IMR-90 (cell line): Measurements from ENCODE around the gene CARS2. TPM values are rescaled to one million over a fixed set of nuclear protein-coding genes. Genes with fewer than 3 reads are reported as not detected.

Experiments
- ATAC-seq: fragments of 200-7000 bp; cut with Tn5 transposase; 2 replicates; pipeline ENCODE4 v1.9.1; 2020; ENCODE audit warnings: low read depth, mild to moderate bottlenecking, moderate library complexity
- BruUV-seq: library from RNA; stranded (reverse); fragments of 400-500 nt; replicated peaks from 2 replicates; lab custom pipeline; 2021; lab: Mats Ljungman, UMichigan
- CTCF ChIA-PET: fragments of 300-600 bp; formaldehyde crosslinking; extraction: SDS; loops from one replicate; lab custom pipeline; 2021; ENCODE audit warnings: antibody characterized with exemption; lab: Yijun Ruan, JAX
- POLR2A ChIA-PET: fragments of 300-600 bp; sonication (Branson Sonifier 250); formaldehyde crosslinking; loops from one replicate; lab custom pipeline; 2022; ENCODE audit warnings: antibody characterized with exemption; ENCODE audit not compliant: unreplicated experiment; lab: Charles Lee
- DNase-seq: peaks from one replicate; pipeline ENCODE4 v3.0.0; 2013
- H2AFZ ChIP-seq: replicated peaks from 2 replicates; pipeline ENCODE3; 2013; ENCODE audit warnings: low read length, mild to moderate bottlenecking; ENCODE audit not compliant: poor library complexity
- H2AK5ac ChIP-seq: 2 replicates; pipeline ENCODE4 v1.6.1; 2013; ENCODE audit warnings: low read depth, low read length, inconsistent platforms
- H2AK9ac ChIP-seq: replicated peaks from 2 replicates; pipeline ENCODE3; 2013; ENCODE audit warnings: mild to moderate bottlenecking, low read depth, low read length, moderate library complexity; ENCODE audit not compliant: poor library complexity
- H2BK120ac ChIP-seq: 2 replicates; pipeline ENCODE4 v1.6.1; 2013; ENCODE audit warnings: low read depth, low read length, inconsistent platforms
- H2BK15ac ChIP-seq: 3 replicates; pipeline ENCODE4 v1.6.1; 2013; ENCODE audit warnings: low read depth, low read length, inconsistent platforms
- H2BK20ac ChIP-seq: 2 replicates; pipeline ENCODE4 v1.6.1; 2013; ENCODE audit warnings: low read depth, mild to moderate bottlenecking, inconsistent platforms, low read length, moderate library complexity
- H2BK5ac ChIP-seq: 2 replicates; pipeline ENCODE4 v1.6.1; 2013; ENCODE audit warnings: mild to moderate bottlenecking, low read depth, low read length, inconsistent platforms; ENCODE audit not compliant: poor library complexity, severe bottlenecking
- H3K14ac ChIP-seq: replicated peaks from 2 replicates; pipeline ENCODE4 v1.6.1; 2013; ENCODE audit warnings: low read depth, low read length, inconsistent platforms
- H3K18ac ChIP-seq: 2 replicates; pipeline ENCODE4 v1.6.1; 2013; ENCODE audit warnings: low read depth, low read length, control low read depth
- H3K23ac ChIP-seq: 2 replicates; pipeline ENCODE4 v1.6.1; 2013; ENCODE audit warnings: low read depth, low read length, inconsistent platforms
- H3K27ac ChIP-seq: 2 replicates; pipeline ENCODE4 v1.5.1; 2013; ENCODE audit warnings: mild to moderate bottlenecking, control low read depth, low read length; ENCODE audit not compliant: insufficient read depth
- H3K27me3 ChIP-seq: 2 replicates; pipeline ENCODE4 v1.6.1; 2013; ENCODE audit warnings: low read length; ENCODE audit not compliant: control insufficient read depth, insufficient read depth
- H3K36me3 ChIP-seq: 2 replicates; pipeline ENCODE4 v1.6.1; 2013; ENCODE audit warnings: low read length, mixed read lengths; ENCODE audit not compliant: control insufficient read depth, insufficient read depth
- H3K4ac ChIP-seq: 2 replicates; pipeline ENCODE4 v1.6.1; 2013; ENCODE audit warnings: low read depth, low read length, inconsistent platforms
- H3K4me1 ChIP-seq: 2 replicates; pipeline ENCODE4 v1.6.1; 2013; ENCODE audit warnings: low read length, mixed read lengths; ENCODE audit not compliant: control insufficient read depth, insufficient read depth
- H3K4me2 ChIP-seq: 2 replicates; pipeline ENCODE4 v1.6.1; 2013; ENCODE audit warnings: low read depth, mild to moderate bottlenecking, control low read depth, low read length, moderate library complexity
- H3K4me3 ChIP-seq: 2 replicates; pipeline ENCODE4 v1.5.1; 2013; ENCODE audit warnings: low read depth, mild to moderate bottlenecking, control low read depth, low read length, moderate library complexity; ENCODE audit not compliant: insufficient read depth
- H3K56ac ChIP-seq: 2 replicates; pipeline ENCODE4 v1.6.1; 2013; ENCODE audit warnings: low read length, inconsistent platforms; ENCODE audit not compliant: insufficient read depth; ENCODE audit errors: extremely low read depth
- H3K79me1 ChIP-seq, 2 experiments: 2 replicates each; pipeline ENCODE4 v1.6.1; 2013; ENCODE audit warnings: low read length in 2 of 2, inconsistent platforms in 1 of 2, low read depth in 1 of 2
- H3K9ac ChIP-seq: 2 replicates; pipeline ENCODE4 v1.6.1; 2013; ENCODE audit warnings: low read depth, low read length, control low read depth
- H3K9me1 ChIP-seq: 2 replicates; pipeline ENCODE4 v1.6.1; 2013; ENCODE audit warnings: low read length, inconsistent platforms; ENCODE audit not compliant: insufficient read depth
- H3K9me3 ChIP-seq: 2 replicates; pipeline ENCODE4 v1.6.1; 2013; ENCODE audit warnings: low read length; ENCODE audit not compliant: control insufficient read depth, insufficient read depth
- H4K20me1 ChIP-seq: 2 replicates; pipeline ENCODE4 v1.6.1; 2013; ENCODE audit warnings: low read length, inconsistent platforms; ENCODE audit not compliant: insufficient read depth
- H4K5ac ChIP-seq: 2 replicates; pipeline ENCODE4 v1.6.1; 2013; ENCODE audit warnings: mild to moderate bottlenecking, low read depth, low read length, control low read depth
- H4K8ac ChIP-seq, 2 experiments: 2 replicates each; pipeline ENCODE4 v1.6.1; 2013; ENCODE audit warnings: low read depth in 2 of 2, low read length in 2 of 2, control low read depth in 1 of 2, inconsistent platforms in 1 of 2
- H4K91ac ChIP-seq: 2 replicates; pipeline ENCODE4 v1.6.1; 2013; ENCODE audit warnings: low read depth, low read length, inconsistent platforms; ENCODE audit not compliant: insufficient read depth
- BHLHE40 ChIP-seq: fragments of 150-350 bp; IDR thresholded peaks from 2 replicates; pipeline ENCODE4 v1.6.1; 2016; ENCODE audit warnings: mild to moderate bottlenecking, low read depth, low read length
- CEBPB ChIP-seq: IDR thresholded peaks from 2 replicates; pipeline ENCODE4 v1.6.1; 2012; ENCODE audit warnings: low read depth, low read length, improper control_type of control experiment
- CHD1 ChIP-seq: IDR thresholded peaks from 2 replicates; pipeline ENCODE4 v1.6.1; 2012; ENCODE audit warnings: low read depth, low read length, improper control_type of control experiment
- ELK1 ChIP-seq: fragments of 150-350 bp; IDR thresholded peaks from 2 replicates; pipeline ENCODE4 v1.6.1; 2016; ENCODE audit warnings: low read depth, mild to moderate bottlenecking, low read length, moderate library complexity, borderline replicate concordance
- FOS ChIP-seq: fragments of 150-350 bp; IDR thresholded peaks from 2 replicates; pipeline ENCODE4 v1.6.1; 2016; ENCODE audit warnings: low read depth, low read length
- MAFK ChIP-seq: IDR thresholded peaks from 2 replicates; pipeline ENCODE4 v1.6.1; 2012; ENCODE audit warnings: low read depth, low read length, improper control_type of control experiment
- MAZ ChIP-seq: IDR thresholded peaks from 2 replicates; pipeline ENCODE4 v1.6.1; 2012; ENCODE audit warnings: low read depth, mild to moderate bottlenecking, low read length, improper control_type of control experiment, moderate library complexity, borderline replicate concordance
- MXI1 ChIP-seq: IDR thresholded peaks from 2 replicates; pipeline ENCODE4 v1.6.1; 2012; ENCODE audit warnings: low read depth, mild to moderate bottlenecking, low read length, moderate library complexity, borderline replicate concordance
- NFE2L2 ChIP-seq: fragments of 150-350 bp; IDR thresholded peaks from 2 replicates; pipeline ENCODE4 v1.6.1; 2016; ENCODE audit warnings: low read depth, mild to moderate bottlenecking, low read length
- POLR2A ChIP-seq: IDR thresholded peaks from 2 replicates; pipeline ENCODE4 v1.6.1; 2012; ENCODE audit warnings: mild to moderate bottlenecking, low read depth, low read length
- RAD21 ChIP-seq: IDR thresholded peaks from 2 replicates; pipeline ENCODE4 v1.6.1; 2012; ENCODE audit warnings: low read length, improper control_type of control experiment
- RCOR1 ChIP-seq: IDR thresholded peaks from 2 replicates; pipeline ENCODE4 v1.6.1; 2012; ENCODE audit warnings: mild to moderate bottlenecking, low read length, improper control_type of control experiment; ENCODE audit not compliant: insufficient replicate concordance
- RFX5 ChIP-seq: IDR thresholded peaks from 2 replicates; pipeline ENCODE4 v1.8.0; 2012; ENCODE audit warnings: low read depth, mild to moderate bottlenecking, low read length, moderate library complexity
- SMC3 ChIP-seq: fragments of 150-350 bp; IDR thresholded peaks from 2 replicates; pipeline ENCODE4 v1.6.1; 2016; ENCODE audit warnings: low read depth, mild to moderate bottlenecking, antibody characterized with exemption, low read length, moderate library complexity
- WGBS, 2 experiments: methylation state at CpG; one replicate each; pipeline versions ENCODE4 v1.1.5 to v1.1.7; 2013; ENCODE audit warnings: missing lambda C conversion rate in 2 of 2; ENCODE audit not compliant: insufficient read length in 1 of 2; ENCODE audit errors: extremely low coverage in 2 of 2; 5-methylcytosine and 5-hydroxymethylcytosine counted together
- dilution Hi-C: fragments of 300-500 bp; cut with HindIII; formaldehyde crosslinking; loops from one replicate; pipeline ENCODE4 v1.14.3; 2018; ENCODE audit warnings: low sequenced_read_pairs; ENCODE audit not compliant: unreplicated experiment
- in situ Hi-C: fragments of 300-500 bp; cut with MboI; formaldehyde crosslinking; loops from 3 replicates; pipeline ENCODE4 v1.14.3; 2019; ENCODE audit warnings: low sequenced_read_pairs, inconsistent platforms, mixed read lengths
- intact Hi-C: fragments of 100-400 bp; cut with micrococcal nuclease; formaldehyde crosslinking; loops from 2 replicates; pipeline ENCODE4 v1.10.0; 2022
- polyA plus RNA-seq, 3 experiments: library from polyadenylated mRNA; depleted of rRNA; stranded (reverse); fragments of >200 nt; gene quantifications; 2 replicates each; pipeline ENCODE4 v1.2.3, GENCODE V29; 2012; ENCODE audit warnings: low replicate concordance in 1 of 3
- total RNA-seq: library from RNA; depleted of rRNA; stranded (reverse); fragments of >200 nt; gene quantifications from 2 replicates; pipeline ENCODE4 v1.2.3, GENCODE V29; 2012
- TF ChIP-seq, protein P1 (sequence below): fragments of 150-350 bp; IDR thresholded peaks from 2 replicates; pipeline ENCODE4 v1.6.1; 2017; ENCODE audit warnings: mild to moderate bottlenecking, antibody characterized with exemption, low read length, low read depth
- TF ChIP-seq, protein P2 (sequence below): conservative IDR thresholded peaks from 2 replicates; pipeline ENCODE4 v1.5.1; 2012; ENCODE audit warnings: mild to moderate bottlenecking, low read depth, low read length, improper control_type of control experiment

The CARS2 gene
- total and polyA plus RNA-seq, 2 of the 4 experiments (the other 2 are of a cell fraction) = 76.2 to 76.4 TPM

DNA sequence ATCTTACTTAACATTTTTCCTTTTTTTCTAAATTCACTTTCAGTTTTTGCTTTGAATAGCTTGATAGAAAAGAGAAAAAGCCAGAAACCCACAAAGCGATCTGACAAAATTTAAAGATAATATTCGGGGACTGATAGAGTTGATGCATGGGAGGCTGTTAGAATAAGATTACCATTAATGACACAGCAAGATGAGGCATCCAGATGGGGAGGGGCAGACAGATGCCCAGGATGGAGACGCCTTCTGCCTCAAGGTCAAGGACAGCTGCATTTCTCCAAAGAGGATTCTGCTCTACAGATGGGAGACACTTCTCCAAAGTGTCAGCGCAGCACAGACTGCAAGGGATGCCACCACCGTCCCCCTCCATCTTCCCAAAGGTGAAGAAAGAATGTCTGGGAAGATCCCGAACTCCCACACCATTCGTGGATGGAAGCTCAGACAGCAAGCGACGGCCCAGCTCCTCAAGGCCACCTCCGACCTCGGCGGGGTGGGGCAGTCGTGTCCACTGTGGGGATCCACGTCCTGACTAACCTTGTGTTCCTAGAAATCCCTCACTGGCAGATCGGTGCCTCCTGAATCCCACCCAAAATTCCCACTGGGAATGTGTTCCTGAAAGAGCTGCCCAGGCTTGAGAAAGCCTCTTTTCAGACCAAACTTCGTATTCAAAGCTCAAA is 57.6 kb downstream of the CARS2 start:
- BruUV-seq = no TSS peak
- Histone ChIP-seq H2BK15ac (no peak overlapping the region), H2AK9ac (peak overlapping the region; percentile 33), H4K5ac (no peak overlapping the region), H4K91ac (no peak overlapping the region), H3K4me1 (peaks cover 8% of the 10 kb centered on the region; the same call in 1 of the 2 replicates), H4K20me1 (peaks cover 5% of the 10 kb centered on the region; the same call in 1 of the 2 replicates), H3K9ac (no peak overlapping the region), H3K56ac (no peak overlapping the region), H3K36me3 (peaks cover 37% of the 10 kb centered on the region), H3K18ac (no peak overlapping the region), H4K8ac (no peak overlapping the region), H3K4me3 (no peak overlapping the region), H2AFZ (no peak overlapping the region), H3K9me3 (no peaks in the 10 kb centered on the region), H3K4ac (no peak overlapping the region), H3K23ac (no peak overlapping the region), H2AK5ac (no peak overlapping the region), H3K27ac (no peak overlapping the region), H3K9me1 (peaks cover 2% of the 10 kb centered on the region; the same call in 1 of the 2 replicates), H3K79me1 (peaks cover 7 to 25% of the 10 kb centered on the region in 2 experiments; a peak in 3 of 4 replicates), H3K4me2 (no peak overlapping the region), H2BK120ac (no peak overlapping the region), H2BK20ac (no peak overlapping the region), H2BK5ac (no peak overlapping the region), H3K14ac (no peak overlapping the region), H3K27me3 (no peaks in the 10 kb centered on the region)
- POLR2A ChIA-PET = no interaction called here
- ATAC-seq (no peak), DNase-seq (no peak)
- intact Hi-C loops (no loop called here), in situ Hi-C loops (no loop called here), dilution Hi-C loops (no loop called here)
- CTCF ChIA-PET = no interaction called here
- 93% methylated on average over 8 of the region's 16 CpGs; no CpG with 5 or more reads in 1 of the 2 experiments for WGBS, 2 experiments
- TF ChIP-seq BHLHE40 (no peak), RFX5 (no peak), MXI1 (no peak), CHD1 (no peak), NFE2L2 (no peak), MAFK (no peak), SMC3 (no peak), FOS (no peak), ELK1 (no peak), MAZ (no peak), RCOR1 (no peak), POLR2A (no peak), RAD21 (no peak), CEBPB (no peak)
- TF ChIP-seq, protein P1, sequence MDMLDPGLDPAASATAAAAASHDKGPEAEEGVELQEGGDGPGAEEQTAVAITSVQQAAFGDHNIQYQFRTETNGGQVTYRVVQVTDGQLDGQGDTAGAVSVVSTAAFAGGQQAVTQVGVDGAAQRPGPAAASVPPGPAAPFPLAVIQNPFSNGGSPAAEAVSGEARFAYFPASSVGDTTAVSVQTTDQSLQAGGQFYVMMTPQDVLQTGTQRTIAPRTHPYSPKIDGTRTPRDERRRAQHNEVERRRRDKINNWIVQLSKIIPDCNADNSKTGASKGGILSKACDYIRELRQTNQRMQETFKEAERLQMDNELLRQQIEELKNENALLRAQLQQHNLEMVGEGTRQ = no peak
- TF ChIP-seq, protein P2, sequence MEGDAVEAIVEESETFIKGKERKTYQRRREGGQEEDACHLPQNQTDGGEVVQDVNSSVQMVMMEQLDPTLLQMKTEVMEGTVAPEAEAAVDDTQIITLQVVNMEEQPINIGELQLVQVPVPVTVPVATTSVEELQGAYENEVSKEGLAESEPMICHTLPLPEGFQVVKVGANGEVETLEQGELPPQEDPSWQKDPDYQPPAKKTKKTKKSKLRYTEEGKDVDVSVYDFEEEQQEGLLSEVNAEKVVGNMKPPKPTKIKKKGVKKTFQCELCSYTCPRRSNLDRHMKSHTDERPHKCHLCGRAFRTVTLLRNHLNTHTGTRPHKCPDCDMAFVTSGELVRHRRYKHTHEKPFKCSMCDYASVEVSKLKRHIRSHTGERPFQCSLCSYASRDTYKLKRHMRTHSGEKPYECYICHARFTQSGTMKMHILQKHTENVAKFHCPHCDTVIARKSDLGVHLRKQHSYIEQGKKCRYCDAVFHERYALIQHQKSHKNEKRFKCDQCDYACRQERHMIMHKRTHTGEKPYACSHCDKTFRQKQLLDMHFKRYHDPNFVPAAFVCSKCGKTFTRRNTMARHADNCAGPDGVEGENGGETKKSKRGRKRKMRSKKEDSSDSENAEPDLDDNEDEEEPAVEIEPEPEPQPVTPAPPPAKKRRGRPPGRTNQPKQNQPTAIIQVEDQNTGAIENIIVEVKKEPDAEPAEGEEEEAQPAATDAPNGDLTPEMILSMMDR = no peak
